ENCODE data around the gene SPATA33.

Gene SPATA33

GRCh38 chr16:89711601-89712273, 54.1 kb downstream of the SPATA33 start:
- DNase-seq: peak; percentile 69

GRCh38 chr16:89712274-89712781, 54.7 kb downstream of the SPATA33 start:
- no peak for DNase-seq

GRCh38 chr16:89716493-89716892, 58.9 kb downstream of the SPATA33 start:
- no peak for DNase-seq

- DNase-seq: no peak
Observed at GRCh38 chr16:89716916-89717687, 59.5 kb downstream of the SPATA33 start.

GRCh38 chr16:89717688-89718505, 60.3 kb downstream of the SPATA33 start:
- no peak for DNase-seq
